K562 (cell line): ENCODE data around the gene USP37. TPM values are rescaled to one million over a fixed set of nuclear protein-coding genes. Genes with fewer than 3 reads are reported as not detected.
A peak's percentile ranks its signal among the peaks of the same experiment; 100 is the strongest.

ENCODE experiments used
- ARID1B ChIP-seq: fragments of 450-650 bp; IDR thresholded peaks from 2 replicates; pipeline ENCODE4 v1.6.1; 2016; ENCODE audit warnings: antibody characterized with exemption, mild to moderate bottlenecking, inconsistent platforms
- ATF1 ChIP-seq, 2 experiments: fragments of 450-650 bp in 1 of 2; IDR thresholded peaks; 2 replicates each; pipeline ENCODE4 v1.6.1; 2016; ENCODE audit warnings: missing compliant biosample characterization in 1 of 2, missing genetic modification characterization in 1 of 2
- DNMT1 ChIP-seq: fragments of 450-650 bp; IDR thresholded peaks from 2 replicates; pipeline ENCODE4 v1.6.1; 2016; ENCODE audit warnings: antibody characterized with exemption, mild to moderate bottlenecking
- DPF2 ChIP-seq: fragments of 450-650 bp; IDR thresholded peaks from 2 replicates; pipeline ENCODE4 v1.6.1; 2016
- EP300 ChIP-seq: IDR thresholded peaks from 2 replicates; pipeline ENCODE4 v1.6.1; 2012; ENCODE audit warnings: low read length, improper control_type of control experiment
- ETS1 ChIP-seq: conservative IDR thresholded peaks from 2 replicates; pipeline ENCODE4 v1.6.1; 2011; ENCODE audit warnings: low read depth, mild to moderate bottlenecking, low read length; ENCODE audit not compliant: control insufficient read depth
- HLTF ChIP-seq: fragments of 450-650 bp; IDR thresholded peaks from 2 replicates; pipeline ENCODE4 v1.6.1; 2016
- LARP7 ChIP-seq: fragments of 450-650 bp; IDR thresholded peaks from 2 replicates; pipeline ENCODE4 v1.6.1; 2016
- NKRF ChIP-seq: fragments of 450-650 bp; IDR thresholded peaks from 2 replicates; pipeline ENCODE4 v1.6.1; 2016; ENCODE audit warnings: borderline replicate concordance
- PURB ChIP-seq: sonication (generic); formaldehyde crosslinking; IDR thresholded peaks from 2 replicates; pipeline ENCODE4 v1.9.0; 2021; ENCODE audit warnings: low read depth, mild to moderate bottlenecking, missing genetic modification reagents
- RBM25 ChIP-seq: fragments of 200-400 bp; formaldehyde crosslinking; IDR thresholded peaks from 2 replicates; pipeline ENCODE4 v1.6.1; 2018; ENCODE audit warnings: low read length, low read depth, moderate library complexity; ENCODE audit not compliant: severe bottlenecking
- SAP30 ChIP-seq: fragments of 200-600 bp; sonication (generic); IDR thresholded peaks from 2 replicates; pipeline ENCODE4 v1.6.1; 2012; ENCODE audit warnings: borderline replicate concordance, low read depth, mild to moderate bottlenecking, moderate library complexity, low read length, control low read depth, inconsistent platforms; ENCODE audit not compliant: insufficient read depth, poor library complexity, severe bottlenecking
- SMARCA5 ChIP-seq: fragments of 450-650 bp; IDR thresholded peaks from 2 replicates; pipeline ENCODE4 v1.6.1; 2016
- SMARCE1 ChIP-seq: fragments of 450-650 bp; IDR thresholded peaks from 2 replicates; pipeline ENCODE4 v1.7.1; 2016; ENCODE audit warnings: mild to moderate bottlenecking
- SNRNP70 ChIP-seq: fragments of 200-400 bp; formaldehyde crosslinking; optimal IDR thresholded peaks from 2 replicates; pipeline ENCODE3; 2017; ENCODE audit warnings: low read depth, low read length
- SUPT5H ChIP-seq: fragments of 450-650 bp; IDR thresholded peaks from 2 replicates; pipeline ENCODE4 v1.6.1; 2016
- TAF9B ChIP-seq: fragments of 450-650 bp; IDR thresholded peaks from 2 replicates; pipeline ENCODE4 v1.6.1; 2018; ENCODE audit warnings: mild to moderate bottlenecking; ENCODE audit not compliant: partially characterized antibody
- TCFL5 ChIP-seq: fragments of 250-450 bp; sonication (Bioruptor Pico); conservative IDR thresholded peaks from 2 replicates; pipeline ENCODE4 v1.6.1; 2021; ENCODE audit warnings: mild to moderate bottlenecking, moderate library complexity, matching md5 sums
- ZBTB26 ChIP-seq: fragments of 450-650 bp; formaldehyde crosslinking; IDR thresholded peaks from 2 replicates; pipeline ENCODE4 v1.4.0; 2022; ENCODE audit warnings: missing genetic modification characterization
- ZBTB7A ChIP-seq: IDR thresholded peaks from 2 replicates; pipeline ENCODE4 v1.6.1; 2011; ENCODE audit warnings: low read depth, mild to moderate bottlenecking, low read length, moderate library complexity, borderline replicate concordance; ENCODE audit not compliant: control insufficient read depth
- ZFX ChIP-seq: sonication (generic); formaldehyde crosslinking; IDR thresholded peaks from 2 replicates; pipeline ENCODE4 v1.8.0; 2022; ENCODE audit warnings: mild to moderate bottlenecking, missing genetic modification reagents, moderate library complexity
- polyA plus RNA-seq, 8 experiments: library from polyadenylated mRNA; depleted of rRNA in 4 of 8; stranded (reverse) in 5 of 8; unstranded in 3 of 8; fragments of >200 nt; fragmentation: Nextera tagmentation in 2 of 8; fragmentation: Illumina TruSeq in 1 of 8; extraction: Ambion mirVana in 2 of 8; extraction: Trizol in 1 of 8; gene quantifications; 2 replicates each; pipeline versions ENCODE4 v1.2.1 to v1.2.3, GENCODE V29; 2011 to 2014; ENCODE audit warnings: inconsistent platforms in 1 of 8, missing spikeins in 1 of 8
- total RNA-seq, 7 experiments: library from RNA; depleted of rRNA in 6 of 7; stranded (reverse); fragments of >200 nt in 6 of 7; fragmentation: Illumina TruSeq in 2 of 7; extraction: Trizol in 2 of 7; gene quantifications; 2 replicates each; pipeline versions ENCODE4 v1.2.1 to v1.2.3, GENCODE V29; 2011 to 2021; ENCODE audit warnings: low replicate concordance in 1 of 7
- TF ChIP-seq, protein P1 (sequence below), 2 experiments: fragments of 150-350 bp in 1 of 2; IDR thresholded peaks; 2 replicates each; pipeline ENCODE4 v1.6.1; 2012 to 2016; ENCODE audit warnings: low read depth in 2 of 2, low read length in 2 of 2, mild to moderate bottlenecking in 1 of 2, moderate library complexity in 1 of 2

Gene USP37
- total and polyA plus RNA-seq, 9 of the 15 experiments (the other 6 are each of a cell fraction or from before 2014, with no cell fraction given): 2.0 to 14.2 (median 8.5) TPM

DNA sequence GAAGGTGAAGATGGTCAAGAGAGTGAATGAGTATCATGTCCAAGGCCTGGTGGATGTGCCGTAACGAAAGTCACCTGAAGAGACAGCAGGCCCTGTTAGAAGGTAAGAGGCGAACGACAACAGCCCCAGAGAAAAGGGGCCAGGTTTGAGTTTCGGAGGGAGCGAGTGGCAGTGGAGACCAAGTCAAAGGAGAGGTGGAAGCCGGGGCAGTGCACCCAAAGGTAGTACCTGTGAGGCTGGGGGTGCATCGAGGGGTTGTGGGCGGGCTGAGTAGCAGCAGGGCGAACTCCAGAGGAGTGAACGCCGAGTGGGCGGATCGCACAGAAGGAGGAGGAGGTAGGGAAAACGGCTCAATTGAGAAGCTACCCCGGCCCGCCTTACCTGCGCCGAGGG lies 358 bp downstream of the USP37 start (continued):
- TF ChIP-seq, protein P1, sequence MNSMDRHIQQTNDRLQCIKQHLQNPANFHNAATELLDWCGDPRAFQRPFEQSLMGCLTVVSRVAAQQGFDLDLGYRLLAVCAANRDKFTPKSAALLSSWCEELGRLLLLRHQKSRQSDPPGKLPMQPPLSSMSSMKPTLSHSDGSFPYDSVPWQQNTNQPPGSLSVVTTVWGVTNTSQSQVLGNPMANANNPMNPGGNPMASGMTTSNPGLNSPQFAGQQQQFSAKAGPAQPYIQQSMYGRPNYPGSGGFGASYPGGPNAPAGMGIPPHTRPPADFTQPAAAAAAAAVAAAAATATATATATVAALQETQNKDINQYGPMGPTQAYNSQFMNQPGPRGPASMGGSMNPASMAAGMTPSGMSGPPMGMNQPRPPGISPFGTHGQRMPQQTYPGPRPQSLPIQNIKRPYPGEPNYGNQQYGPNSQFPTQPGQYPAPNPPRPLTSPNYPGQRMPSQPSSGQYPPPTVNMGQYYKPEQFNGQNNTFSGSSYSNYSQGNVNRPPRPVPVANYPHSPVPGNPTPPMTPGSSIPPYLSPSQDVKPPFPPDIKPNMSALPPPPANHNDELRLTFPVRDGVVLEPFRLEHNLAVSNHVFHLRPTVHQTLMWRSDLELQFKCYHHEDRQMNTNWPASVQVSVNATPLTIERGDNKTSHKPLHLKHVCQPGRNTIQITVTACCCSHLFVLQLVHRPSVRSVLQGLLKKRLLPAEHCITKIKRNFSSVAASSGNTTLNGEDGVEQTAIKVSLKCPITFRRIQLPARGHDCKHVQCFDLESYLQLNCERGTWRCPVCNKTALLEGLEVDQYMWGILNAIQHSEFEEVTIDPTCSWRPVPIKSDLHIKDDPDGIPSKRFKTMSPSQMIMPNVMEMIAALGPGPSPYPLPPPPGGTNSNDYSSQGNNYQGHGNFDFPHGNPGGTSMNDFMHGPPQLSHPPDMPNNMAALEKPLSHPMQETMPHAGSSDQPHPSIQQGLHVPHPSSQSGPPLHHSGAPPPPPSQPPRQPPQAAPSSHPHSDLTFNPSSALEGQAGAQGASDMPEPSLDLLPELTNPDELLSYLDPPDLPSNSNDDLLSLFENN (IDR thresholded peaks at IDR 0.05; ENCODE audit: low read depth in 2 of 2, low read length in 2 of 2): no peak
- no peak for TF ChIP-seq ZFX (CRISPR knock-in tag)
- peak; percentile 61 for TF ChIP-seq SAP30
- peak; percentile 18 for TF ChIP-seq TAF9B
- no peak for TF ChIP-seq SNRNP70
- no peak for TF ChIP-seq ARID1B
- no peak for TF ChIP-seq ATF1 (CRISPR knock-in tag; IDR thresholded peaks at IDR 0.05)
- TF ChIP-seq ATF1 (tag; IDR thresholded peaks at IDR 0.05): no peak
- TF ChIP-seq SMARCA5: no peak
- TF ChIP-seq TCFL5 (CRISPR knock-in tag): no peak
- TF ChIP-seq HLTF: no peak
- TF ChIP-seq ZBTB7A: 0 out of 2 replicates have a peak, but pooled peaks have one; percentile 26
- TF ChIP-seq ZBTB26 (CRISPR knock-in tag): no peak
- no peak for TF ChIP-seq PURB (CRISPR knock-in tag)
- TF ChIP-seq NKRF: peak; percentile 51; the same call in 1 of the 2 replicates
- 0 out of 2 replicates have a peak, but pooled peaks have one; percentile 16 for TF ChIP-seq ETS1
- TF ChIP-seq EP300: no peak
- TF ChIP-seq LARP7: 0 out of 2 replicates have a peak, but pooled peaks have one; percentile 26
- TF ChIP-seq SUPT5H: peak; percentile 45; the same call in 1 of the 2 replicates
- 0 out of 2 replicates have a peak, but pooled peaks have one; percentile 11 for TF ChIP-seq DPF2
- no peak for TF ChIP-seq DNMT1
- no peak for TF ChIP-seq SMARCE1
- TF ChIP-seq RBM25: no peak
